Neural cell (in vitro differentiated cells): ENCODE results near the gene WDTC1. TPM values are rescaled to one million over a fixed set of nuclear protein-coding genes. Genes with fewer than 3 reads are reported as not detected.

Experiments
- H2AFZ ChIP-seq: fragments of 200-600, 300-800 bp; sonication (generic), shearing (Covaris generic); 2 replicates; pipeline ENCODE4 v1.6.0; 2014; ENCODE audit warnings: low read depth, mild to moderate bottlenecking, antibody characterized with exemption, low read length, moderate library complexity
- H3F3A ChIP-seq: fragments of 200-600 bp; shearing (Covaris generic); 2 replicates; pipeline ENCODE4 v1.6.1; 2016; ENCODE audit warnings: mild to moderate bottlenecking, moderate library complexity, mixed read lengths, antibody characterized with exemption, low read length; ENCODE audit not compliant: insufficient read depth, poor library complexity, severe bottlenecking
- H3K27ac ChIP-seq: fragments of 200-600, 300-800 bp; sonication (generic), shearing (Covaris generic); 2 replicates; pipeline ENCODE4 v1.5.1; 2014; ENCODE audit warnings: mild to moderate bottlenecking, low read length, moderate library complexity
- H3K27me3 ChIP-seq: fragments of 300-800, 200-600 bp; sonication (generic), shearing (Covaris generic); 2 replicates; pipeline ENCODE4 v1.6.0; 2014; ENCODE audit warnings: mild to moderate bottlenecking, low read depth, low read length, moderate library complexity; ENCODE audit not compliant: insufficient read depth
- H3K36me3 ChIP-seq: fragments of 300-800, 200-600 bp; sonication (generic), shearing (Covaris generic); 2 replicates; pipeline ENCODE4 v1.5.1; 2014; ENCODE audit warnings: mild to moderate bottlenecking, antibody characterized with exemption, low read length, moderate library complexity; ENCODE audit not compliant: insufficient read depth
- H3K4me2 ChIP-seq: fragments of 300-800, 200-600 bp; sonication (generic), shearing (Covaris generic); 2 replicates; pipeline ENCODE4 v1.6.0; 2014; ENCODE audit warnings: mild to moderate bottlenecking, low read length
- H3K4me3 ChIP-seq: fragments of 300-800, 200-600 bp; sonication (generic), shearing (Covaris generic); 2 replicates; pipeline ENCODE4 v1.5.1; 2014; ENCODE audit warnings: mild to moderate bottlenecking, low read length, moderate library complexity
- H3K79me2 ChIP-seq: fragments of 200-600 bp; shearing (Covaris generic); replicated peaks from 2 replicates; pipeline ENCODE4 v1.6.0; 2014; ENCODE audit warnings: mild to moderate bottlenecking, low read length, moderate library complexity; ENCODE audit not compliant: insufficient read depth
- H3K9ac ChIP-seq: fragments of 300-800, 200-600 bp; sonication (generic), shearing (Covaris generic); 2 replicates; pipeline ENCODE4 v1.6.1; 2016; ENCODE audit warnings: mild to moderate bottlenecking, low read length, mixed read lengths
- H3K9me2 ChIP-seq: fragments of 200-600 bp; shearing (Covaris generic); 2 replicates; pipeline ENCODE4 v1.6.1; 2016; ENCODE audit warnings: mild to moderate bottlenecking, low read length, mixed read lengths; ENCODE audit not compliant: insufficient read depth
- H3K9me3 ChIP-seq: fragments of 200-600, 300-800 bp; sonication (generic), shearing (Covaris generic); 2 replicates; pipeline ENCODE4 v1.6.1; 2016; ENCODE audit warnings: mild to moderate bottlenecking, mixed run types, low read length, moderate library complexity, mixed read lengths
- H4K20me1 ChIP-seq: fragments of 200-600 bp; shearing (Covaris generic); 2 replicates; pipeline ENCODE4 v1.6.1; 2016; ENCODE audit warnings: mild to moderate bottlenecking, mixed run types; ENCODE audit not compliant: insufficient read depth
- EP300 ChIP-seq: fragments of 450-650 bp; conservative IDR thresholded peaks from 2 replicates; pipeline ENCODE4 v1.6.1; 2014; ENCODE audit warnings: antibody characterized with exemption, mild to moderate bottlenecking, moderate library complexity; ENCODE audit not compliant: poor library complexity, severe bottlenecking
- EZH2 ChIP-seq: fragments of 200-600, 300-800 bp; shearing (Covaris generic), sonication (generic); IDR thresholded peaks from 2 replicates; pipeline ENCODE4 v1.6.1; 2014; ENCODE audit warnings: antibody characterized with exemption, low read length, borderline replicate concordance, mild to moderate bottlenecking; ENCODE audit not compliant: insufficient read depth, poor library complexity, severe bottlenecking
- MXI1 ChIP-seq: fragments of 450-650 bp; conservative IDR thresholded peaks from 2 replicates; pipeline ENCODE4 v1.6.1; 2014; ENCODE audit warnings: antibody characterized with exemption, mild to moderate bottlenecking; ENCODE audit not compliant: poor library complexity, severe bottlenecking
- POLR2AphosphoS5 ChIP-seq: IDR thresholded peaks from 2 replicates; pipeline ENCODE4 v1.6.1; 2012
- RAD21 ChIP-seq: fragments of 450-650 bp; conservative IDR thresholded peaks from 2 replicates; pipeline ENCODE4 v1.6.1; 2014; ENCODE audit warnings: antibody characterized with exemption, mild to moderate bottlenecking, moderate library complexity
- SMC3 ChIP-seq: fragments of 450-650 bp; conservative IDR thresholded peaks from 2 replicates; pipeline ENCODE4 v1.6.1; 2014; ENCODE audit warnings: antibody characterized with exemption, mild to moderate bottlenecking, moderate library complexity; ENCODE audit not compliant: poor library complexity
- TAF1 ChIP-seq: IDR thresholded peaks from 2 replicates; pipeline ENCODE4 v1.6.1; 2012; ENCODE audit warnings: low read depth
- polyA plus RNA-seq: library from polyadenylated mRNA; depleted of rRNA; stranded (reverse); fragments of >200 nt; gene quantifications from 2 replicates; pipeline ENCODE4 v1.2.3, GENCODE V29; 2014
- TF ChIP-seq, protein P1 (sequence below): IDR thresholded peaks from 2 replicates; pipeline ENCODE4 v1.6.1; 2012; ENCODE audit warnings: borderline replicate concordance
- TF ChIP-seq, protein P2 (sequence below): fragments of 450-650 bp; IDR thresholded peaks from 2 replicates; pipeline ENCODE4 v1.5.1; 2014; ENCODE audit warnings: antibody characterized with exemption, mild to moderate bottlenecking, moderate library complexity; ENCODE audit not compliant: poor library complexity, severe bottlenecking

The WDTC1 gene
- polyA plus RNA-seq, 1 donor from 2014 or later, result 10.9 TPM

DNA sequence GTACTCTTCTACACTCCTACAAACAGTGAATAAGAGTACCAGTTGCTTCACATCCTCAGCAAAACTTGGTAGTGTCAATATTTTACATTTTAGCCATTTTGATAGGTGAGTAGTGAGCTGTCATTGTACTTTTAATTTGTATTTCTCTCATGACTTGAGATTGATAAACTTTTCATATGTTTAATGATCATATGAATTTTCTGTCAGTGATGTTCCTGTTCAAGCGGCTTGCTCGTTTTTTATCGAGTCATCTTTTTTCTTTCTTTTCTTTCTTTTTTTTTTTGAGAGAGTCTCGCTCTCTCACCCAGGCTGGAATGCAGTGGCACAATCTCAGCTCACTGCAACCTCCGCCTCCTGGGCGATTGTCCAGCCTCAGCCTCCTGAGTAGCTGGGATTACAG, 17.0 kb upstream of the WDTC1 start:
- H3K4me2 ChIP-seq, result no peak overlapping the region
- H3F3A ChIP-seq, result no peaks in the 10 kb centered on the region
- H3K79me2 ChIP-seq, result no peaks in the 10 kb centered on the region
- TF ChIP-seq, protein P1, sequence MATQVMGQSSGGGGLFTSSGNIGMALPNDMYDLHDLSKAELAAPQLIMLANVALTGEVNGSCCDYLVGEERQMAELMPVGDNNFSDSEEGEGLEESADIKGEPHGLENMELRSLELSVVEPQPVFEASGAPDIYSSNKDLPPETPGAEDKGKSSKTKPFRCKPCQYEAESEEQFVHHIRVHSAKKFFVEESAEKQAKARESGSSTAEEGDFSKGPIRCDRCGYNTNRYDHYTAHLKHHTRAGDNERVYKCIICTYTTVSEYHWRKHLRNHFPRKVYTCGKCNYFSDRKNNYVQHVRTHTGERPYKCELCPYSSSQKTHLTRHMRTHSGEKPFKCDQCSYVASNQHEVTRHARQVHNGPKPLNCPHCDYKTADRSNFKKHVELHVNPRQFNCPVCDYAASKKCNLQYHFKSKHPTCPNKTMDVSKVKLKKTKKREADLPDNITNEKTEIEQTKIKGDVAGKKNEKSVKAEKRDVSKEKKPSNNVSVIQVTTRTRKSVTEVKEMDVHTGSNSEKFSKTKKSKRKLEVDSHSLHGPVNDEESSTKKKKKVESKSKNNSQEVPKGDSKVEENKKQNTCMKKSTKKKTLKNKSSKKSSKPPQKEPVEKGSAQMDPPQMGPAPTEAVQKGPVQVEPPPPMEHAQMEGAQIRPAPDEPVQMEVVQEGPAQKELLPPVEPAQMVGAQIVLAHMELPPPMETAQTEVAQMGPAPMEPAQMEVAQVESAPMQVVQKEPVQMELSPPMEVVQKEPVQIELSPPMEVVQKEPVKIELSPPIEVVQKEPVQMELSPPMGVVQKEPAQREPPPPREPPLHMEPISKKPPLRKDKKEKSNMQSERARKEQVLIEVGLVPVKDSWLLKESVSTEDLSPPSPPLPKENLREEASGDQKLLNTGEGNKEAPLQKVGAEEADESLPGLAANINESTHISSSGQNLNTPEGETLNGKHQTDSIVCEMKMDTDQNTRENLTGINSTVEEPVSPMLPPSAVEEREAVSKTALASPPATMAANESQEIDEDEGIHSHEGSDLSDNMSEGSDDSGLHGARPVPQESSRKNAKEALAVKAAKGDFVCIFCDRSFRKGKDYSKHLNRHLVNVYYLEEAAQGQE, result no peak
- no peak for TF ChIP-seq EP300
- no peak for TF ChIP-seq POLR2AphosphoS5
- no peak for TF ChIP-seq MXI1
- no peak for TF ChIP-seq EZH2
- no peak for TF ChIP-seq RAD21
- no peak for TF ChIP-seq SMC3
- TF ChIP-seq TAF1, result no peak
- TF ChIP-seq, protein P2, sequence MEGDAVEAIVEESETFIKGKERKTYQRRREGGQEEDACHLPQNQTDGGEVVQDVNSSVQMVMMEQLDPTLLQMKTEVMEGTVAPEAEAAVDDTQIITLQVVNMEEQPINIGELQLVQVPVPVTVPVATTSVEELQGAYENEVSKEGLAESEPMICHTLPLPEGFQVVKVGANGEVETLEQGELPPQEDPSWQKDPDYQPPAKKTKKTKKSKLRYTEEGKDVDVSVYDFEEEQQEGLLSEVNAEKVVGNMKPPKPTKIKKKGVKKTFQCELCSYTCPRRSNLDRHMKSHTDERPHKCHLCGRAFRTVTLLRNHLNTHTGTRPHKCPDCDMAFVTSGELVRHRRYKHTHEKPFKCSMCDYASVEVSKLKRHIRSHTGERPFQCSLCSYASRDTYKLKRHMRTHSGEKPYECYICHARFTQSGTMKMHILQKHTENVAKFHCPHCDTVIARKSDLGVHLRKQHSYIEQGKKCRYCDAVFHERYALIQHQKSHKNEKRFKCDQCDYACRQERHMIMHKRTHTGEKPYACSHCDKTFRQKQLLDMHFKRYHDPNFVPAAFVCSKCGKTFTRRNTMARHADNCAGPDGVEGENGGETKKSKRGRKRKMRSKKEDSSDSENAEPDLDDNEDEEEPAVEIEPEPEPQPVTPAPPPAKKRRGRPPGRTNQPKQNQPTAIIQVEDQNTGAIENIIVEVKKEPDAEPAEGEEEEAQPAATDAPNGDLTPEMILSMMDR, result no peak
- no peaks in the 10 kb centered on the region for H3K36me3 ChIP-seq
- H3K9me2 ChIP-seq, result no peaks in the 10 kb centered on the region
- no peaks in the 10 kb centered on the region for H4K20me1 ChIP-seq
- H3K27ac ChIP-seq, result no peak overlapping the region
- H3K9ac ChIP-seq, result no peak overlapping the region
- no peaks in the 10 kb centered on the region for H3K9me3 ChIP-seq
- no peaks in the 10 kb centered on the region for H3K27me3 ChIP-seq
- no peak overlapping the region for H2AFZ ChIP-seq
- no peak overlapping the region for H3K4me3 ChIP-seq

DNA sequence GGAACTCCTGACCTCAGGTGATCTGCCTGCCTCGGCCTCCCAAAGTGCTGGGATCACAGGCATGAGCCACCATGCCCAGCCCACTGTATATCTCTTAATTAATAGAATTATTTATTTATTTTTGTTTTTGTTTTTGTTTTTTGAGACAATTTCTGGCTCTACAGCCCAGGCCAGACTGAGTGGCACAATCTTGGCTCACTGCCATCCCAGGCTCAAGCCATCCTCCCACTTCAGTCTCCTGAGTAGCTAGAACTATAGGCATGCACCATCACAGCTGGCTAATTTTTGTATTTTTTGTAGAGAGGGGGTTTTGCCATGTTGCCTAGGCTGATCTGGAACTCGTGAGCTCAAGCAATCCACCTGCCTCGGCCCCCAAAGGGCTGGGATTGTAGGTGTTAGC, 15.7 kb upstream of the WDTC1 start:
- H3K9ac ChIP-seq, result no peak overlapping the region
- no peak overlapping the region for H3K27ac ChIP-seq
- no peaks in the 10 kb centered on the region for H3F3A ChIP-seq
- H3K36me3 ChIP-seq, result no peaks in the 10 kb centered on the region
- no peaks in the 10 kb centered on the region for H3K79me2 ChIP-seq
- no peaks in the 10 kb centered on the region for H3K9me2 ChIP-seq
- no peaks in the 10 kb centered on the region for H4K20me1 ChIP-seq
- H3K4me3 ChIP-seq, result no peak overlapping the region
- no peaks in the 10 kb centered on the region for H3K27me3 ChIP-seq
- TF ChIP-seq, protein P1, result no peak
- no peak for TF ChIP-seq EZH2
- H3K4me2 ChIP-seq, result no peak overlapping the region
- H2AFZ ChIP-seq, result no peak overlapping the region
- H3K9me3 ChIP-seq, result no peaks in the 10 kb centered on the region
